Glutamatergic neuron (in vitro differentiated cells): Measurements from ENCODE around the gene POLR1A. TPM values are rescaled to one million over a fixed set of nuclear protein-coding genes. Genes with fewer than 3 reads are reported as not detected.

Experiments
- DNase-seq: peaks from one replicate; pipeline ENCODE4 v3.0.0; 2022
- H3K27ac Mint-ChIP-seq: one replicate; pipeline ENCODE4 v1.8.0; 2020; ENCODE audit warnings: mild to moderate bottlenecking, mixed read lengths, inconsistent platforms; ENCODE audit not compliant: unreplicated experiment
- H3K27me3 Mint-ChIP-seq: one replicate; pipeline ENCODE4 v1.8.0; 2020; ENCODE audit warnings: mild to moderate bottlenecking, moderate library complexity, mixed read lengths, inconsistent platforms; ENCODE audit not compliant: unreplicated experiment
- H3K36me3 Mint-ChIP-seq: one replicate; pipeline ENCODE4 v1.8.0; 2020; ENCODE audit warnings: mild to moderate bottlenecking, mixed read lengths, inconsistent platforms; ENCODE audit not compliant: unreplicated experiment
- H3K4me1 Mint-ChIP-seq: one replicate; pipeline ENCODE4 v1.8.0; 2020; ENCODE audit warnings: mild to moderate bottlenecking, low read depth, mixed read lengths, inconsistent platforms; ENCODE audit not compliant: unreplicated experiment
- H3K4me3 Mint-ChIP-seq: one replicate; pipeline ENCODE4 v1.8.0; 2020; ENCODE audit warnings: mild to moderate bottlenecking, mixed read lengths, inconsistent platforms; ENCODE audit not compliant: unreplicated experiment
- H3K9me3 Mint-ChIP-seq: one replicate; pipeline ENCODE4 v1.8.0; 2020; ENCODE audit warnings: mild to moderate bottlenecking, moderate library complexity, mixed read lengths, inconsistent platforms; ENCODE audit not compliant: unreplicated experiment
- CTCF ChIP-seq: fragments of 200-600 bp; sonication (generic); IDR thresholded peaks from one replicate; pipeline ENCODE4 v1.5.0; 2021; ENCODE audit not compliant: partially characterized antibody, unreplicated experiment
- total RNA-seq: library from RNA; stranded (reverse); fragmentation: NEBNext Ultra II Directional; extraction: Animal tissue kit (Norgen Biotek cat#: 25700); gene quantifications from one replicate; pipeline ENCODE4 v1.2.1, GENCODE V29; 2021; ENCODE audit not compliant: unreplicated experiment

The POLR1A gene
- total RNA-seq, 1 donor from 2014 or later, result 34.7 TPM

GRCh38 chr2:86006524-86006923, 99.2 kb downstream of the POLR1A start:
- Mint-ChIP-seq H3K27me3 (peaks cover 3% of the 10 kb centered on the region), H3K4me3 (no peak overlapping the region), H3K9me3 (peaks cover 5% of the 10 kb centered on the region), H3K27ac (no peak overlapping the region), H3K4me1 (no peaks in the 10 kb centered on the region), H3K36me3 (peaks cover 11% of the 10 kb centered on the region)
- DNase-seq, result no peak
- TF ChIP-seq CTCF, result no peak

- TF ChIP-seq CTCF, result no peak
- Mint-ChIP-seq H3K4me1 (no peaks in the 10 kb centered on the region), H3K27me3 (peaks cover 3% of the 10 kb centered on the region), H3K27ac (no peak overlapping the region), H3K36me3 (peaks cover 19% of the 10 kb centered on the region), H3K9me3 (peaks cover 6% of the 10 kb centered on the region), H3K4me3 (no peak overlapping the region)
- DNase-seq, result no peak
Measured at GRCh38 chr2:86003967-86004366, 101.7 kb downstream of the POLR1A start.

- TF ChIP-seq CTCF, result no peak
- Mint-ChIP-seq H3K27ac (no peak overlapping the region), H3K4me1 (no peaks in the 10 kb centered on the region), H3K4me3 (no peak overlapping the region), H3K9me3 (peaks cover 6% of the 10 kb centered on the region), H3K27me3 (peaks cover 3% of the 10 kb centered on the region), H3K36me3 (peaks cover 19% of the 10 kb centered on the region)
- no peak for DNase-seq
Measured at GRCh38 chr2:86003104-86003503, 102.6 kb downstream of the POLR1A start.

GRCh38 chr2:86002375-86002774, 103.3 kb downstream of the POLR1A start:
- H3K27me3 Mint-ChIP-seq, result peaks cover 3% of the 10 kb centered on the region
- TF ChIP-seq CTCF, result no peak
- H3K4me3 Mint-ChIP-seq, result no peak overlapping the region
- no peak for DNase-seq
- H3K27ac Mint-ChIP-seq, result no peak overlapping the region
- peaks cover 7% of the 10 kb centered on the region for H3K9me3 Mint-ChIP-seq
- H3K4me1 Mint-ChIP-seq, result peaks cover under 1% of the 10 kb centered on the region
- H3K36me3 Mint-ChIP-seq, result peaks cover 19% of the 10 kb centered on the region

GRCh38 chr2:86001326-86001725, 104.4 kb downstream of the POLR1A start:
- no peak for TF ChIP-seq CTCF
- Mint-ChIP-seq H3K4me1 (peaks cover 5% of the 10 kb centered on the region), H3K9me3 (peaks cover 10% of the 10 kb centered on the region), H3K27me3 (peaks cover 8% of the 10 kb centered on the region), H3K36me3 (peaks cover 12% of the 10 kb centered on the region), H3K27ac (no peak overlapping the region), H3K4me3 (no peak overlapping the region)
- no peak for DNase-seq
